GM12892 (cell line): ENCODE data around the gene NMU.

Experiments
- POLR2A ChIP-seq: IDR thresholded peaks from 2 replicates; pipeline ENCODE4 v1.6.1; 2011; ENCODE audit warnings: low read depth, low read length, control low read depth
- POLR2AphosphoS5 ChIP-seq: IDR thresholded peaks from 2 replicates; pipeline ENCODE4 v1.6.1; 2011; ENCODE audit warnings: low read depth, low read length, control low read depth
- TAF1 ChIP-seq: IDR thresholded peaks from 2 replicates; pipeline ENCODE4 v1.6.1; 2011; ENCODE audit warnings: low read depth, mild to moderate bottlenecking, control low read depth, low read length, borderline replicate concordance

- no peak for TF ChIP-seq POLR2A
- TF ChIP-seq POLR2AphosphoS5 = no peak
- TF ChIP-seq TAF1 = no peak
These were observed 10.3 kb downstream of the NMU start for GRCh38 chr4:55625835-55626234.
